ENCODE measurements around the gene FBRSL1. TPM values are rescaled to one million over a fixed set of nuclear protein-coding genes. Genes with fewer than 3 reads are reported as not detected.

The FBRSL1 gene
- total RNA-seq, 1 experiment from 2014 or later = 119 TPM

- DNase-seq = no peak
- CTCF ChIA-PET = no interaction called here
- Mint-ChIP-seq H3K27me3 (ENCODE audit: unreplicated experiment) (peaks cover 93% of the 10 kb centered on the region), H3K9me3 (ENCODE audit: low read depth, unreplicated experiment) (no peaks in the 10 kb centered on the region), H3K27ac (ENCODE audit: unreplicated experiment) (no peak overlapping the region), H3K4me3 (ENCODE audit: low read depth, unreplicated experiment) (no peak overlapping the region), H3K4me1 (ENCODE audit: low read depth, unreplicated experiment) (peaks cover 11% of the 10 kb centered on the region), H3K36me3 (ENCODE audit: insufficient read depth, unreplicated experiment) (peaks cover 10% of the 10 kb centered on the region)
- BruUV-seq (replicated peaks) = no TSS peak
- intact Hi-C loops (cut with micrococcal nuclease; ENCODE audit: unreplicated experiment) = no loop called here
- no peak for TF ChIP-seq CTCF (IDR thresholded peaks at IDR 0.05; ENCODE audit: unreplicated experiment)
Observed at GRCh38 chr12:132483612-132484011, 6.3 kb upstream of the FBRSL1 start.

- Mint-ChIP-seq H3K27me3 (ENCODE audit: unreplicated experiment) (peaks cover 93% of the 10 kb centered on the region), H3K27ac (ENCODE audit: unreplicated experiment) (no peak overlapping the region), H3K9me3 (ENCODE audit: low read depth, unreplicated experiment) (no peaks in the 10 kb centered on the region), H3K36me3 (ENCODE audit: insufficient read depth, unreplicated experiment) (peaks cover 17% of the 10 kb centered on the region), H3K4me3 (ENCODE audit: low read depth, unreplicated experiment) (no peak overlapping the region), H3K4me1 (ENCODE audit: low read depth, unreplicated experiment) (peaks cover 17% of the 10 kb centered on the region)
- intact Hi-C loops (cut with micrococcal nuclease; ENCODE audit: unreplicated experiment) = no loop called here
- CTCF ChIA-PET = no interaction called here
- no TSS peak for BruUV-seq (replicated peaks)
- DNase-seq = no peak
- TF ChIP-seq CTCF (IDR thresholded peaks at IDR 0.05; ENCODE audit: unreplicated experiment) = no peak
Observed at GRCh38 chr12:132484183-132484890, 5.6 kb upstream of the FBRSL1 start.

GRCh38 chr12:132484891-132485441, 5.0 kb upstream of the FBRSL1 start:
- CTCF ChIA-PET = no interaction called here
- peaks cover 17% of the 10 kb centered on the region for H3K4me1 Mint-ChIP-seq (ENCODE audit: low read depth, unreplicated experiment)
- H3K9me3 Mint-ChIP-seq (ENCODE audit: low read depth, unreplicated experiment) = no peaks in the 10 kb centered on the region
- no TSS peak for BruUV-seq (replicated peaks)
- H3K27me3 Mint-ChIP-seq (ENCODE audit: unreplicated experiment) = peaks cover 88% of the 10 kb centered on the region
- no peak overlapping the region for H3K4me3 Mint-ChIP-seq (ENCODE audit: low read depth, unreplicated experiment)
- DNase-seq = no peak
- no peak overlapping the region for H3K27ac Mint-ChIP-seq (ENCODE audit: unreplicated experiment)
- no peak for TF ChIP-seq CTCF (IDR thresholded peaks at IDR 0.05; ENCODE audit: unreplicated experiment)
- H3K36me3 Mint-ChIP-seq (ENCODE audit: insufficient read depth, unreplicated experiment) = peaks cover 17% of the 10 kb centered on the region
- intact Hi-C loops (cut with micrococcal nuclease; ENCODE audit: unreplicated experiment) = no loop called here

GRCh38 chr12:132485619-132486018, 4.3 kb upstream of the FBRSL1 start:
- Mint-ChIP-seq H3K27me3 (ENCODE audit: unreplicated experiment) (peaks cover 81% of the 10 kb centered on the region), H3K27ac (ENCODE audit: unreplicated experiment) (no peak overlapping the region), H3K4me1 (ENCODE audit: low read depth, unreplicated experiment) (peaks cover 17% of the 10 kb centered on the region), H3K4me3 (ENCODE audit: low read depth, unreplicated experiment) (no peak overlapping the region), H3K9me3 (ENCODE audit: low read depth, unreplicated experiment) (no peaks in the 10 kb centered on the region), H3K36me3 (ENCODE audit: insufficient read depth, unreplicated experiment) (peaks cover 17% of the 10 kb centered on the region)
- CTCF ChIA-PET = no interaction called here
- intact Hi-C loops (cut with micrococcal nuclease; ENCODE audit: unreplicated experiment) = no loop called here
- BruUV-seq (replicated peaks) = no TSS peak
- DNase-seq = no peak
- TF ChIP-seq CTCF (IDR thresholded peaks at IDR 0.05; ENCODE audit: unreplicated experiment) = no peak
